Endothelial cell (in vitro differentiated cells): ENCODE results near the gene COL5A2. TPM values are rescaled to one million over a fixed set of nuclear protein-coding genes. Genes with fewer than 3 reads are reported as not detected.

ENCODE experiments used
- DNase-seq: peaks from one replicate; pipeline ENCODE4 v3.0.0; 2021; ENCODE audit warnings: low spot score
- H3K27ac Mint-ChIP-seq: one replicate; pipeline ENCODE4 v1.8.0; 2021; ENCODE audit warnings: mixed read lengths, inconsistent platforms; ENCODE audit not compliant: unreplicated experiment
- H3K27me3 Mint-ChIP-seq: one replicate; pipeline ENCODE4 v1.8.0; 2021; ENCODE audit warnings: mild to moderate bottlenecking, moderate library complexity, mixed read lengths, inconsistent platforms; ENCODE audit not compliant: unreplicated experiment
- H3K36me3 Mint-ChIP-seq: one replicate; pipeline ENCODE4 v1.8.0; 2021; ENCODE audit warnings: mild to moderate bottlenecking, low read depth, mixed read lengths, inconsistent platforms; ENCODE audit not compliant: unreplicated experiment
- H3K4me1 Mint-ChIP-seq: one replicate; pipeline ENCODE4 v1.8.0; 2021; ENCODE audit warnings: mild to moderate bottlenecking, mixed read lengths, inconsistent platforms; ENCODE audit not compliant: unreplicated experiment
- H3K4me3 Mint-ChIP-seq: one replicate; pipeline ENCODE4 v1.8.0; 2021; ENCODE audit warnings: mild to moderate bottlenecking, mixed read lengths, inconsistent platforms; ENCODE audit not compliant: unreplicated experiment
- H3K9me3 Mint-ChIP-seq: one replicate; pipeline ENCODE4 v1.8.0; 2021; ENCODE audit warnings: mixed read lengths, inconsistent platforms; ENCODE audit not compliant: unreplicated experiment
- CTCF ChIP-seq: fragments of 200-600 bp; sonication (generic); IDR thresholded peaks from one replicate; pipeline ENCODE4 v1.5.0; 2021; ENCODE audit warnings: antibody characterized with exemption; ENCODE audit not compliant: unreplicated experiment
- total RNA-seq: library from RNA; stranded (reverse); fragmentation: NEBNext Ultra II Directional; extraction: Animal tissue kit (Norgen Biotek cat#: 25700); gene quantifications from one replicate; pipeline ENCODE4 v1.2.1, GENCODE V29; 2021; ENCODE audit not compliant: unreplicated experiment

The COL5A2 gene
- total RNA-seq, 1 donor from 2014 or later: 243 TPM

- no peak overlapping the region for H3K4me3 Mint-ChIP-seq
- DNase-seq: no peak
- H3K27ac Mint-ChIP-seq: no peak overlapping the region
- H3K4me1 Mint-ChIP-seq: no peaks in the 10 kb centered on the region
- H3K9me3 Mint-ChIP-seq: no peaks in the 10 kb centered on the region
- no peaks in the 10 kb centered on the region for H3K27me3 Mint-ChIP-seq
- TF ChIP-seq CTCF: no peak
- peaks cover 11% of the 10 kb centered on the region for H3K36me3 Mint-ChIP-seq
These were observed 131.4 kb downstream of the COL5A2 start for GRCh38 chr2:189048189-189048588.

GRCh38 chr2:189047171-189047888 is 132.2 kb downstream of the COL5A2 start:
- Mint-ChIP-seq H3K36me3 (peaks cover 11% of the 10 kb centered on the region), H3K4me3 (no peak overlapping the region), H3K9me3 (no peaks in the 10 kb centered on the region), H3K4me1 (no peaks in the 10 kb centered on the region), H3K27me3 (no peaks in the 10 kb centered on the region), H3K27ac (no peak overlapping the region)
- DNase-seq: no peak
- no peak for TF ChIP-seq CTCF

- Mint-ChIP-seq H3K36me3 (peaks cover 10% of the 10 kb centered on the region), H3K27me3 (no peaks in the 10 kb centered on the region), H3K27ac (no peak overlapping the region), H3K4me1 (no peaks in the 10 kb centered on the region), H3K9me3 (no peaks in the 10 kb centered on the region), H3K4me3 (no peak overlapping the region)
- DNase-seq: no peak
- no peak for TF ChIP-seq CTCF
These were observed 133.2 kb downstream of the COL5A2 start for GRCh38 chr2:189046320-189046719.

GRCh38 chr2:189045836-189046235 is 133.7 kb downstream of the COL5A2 start:
- Mint-ChIP-seq H3K27ac (no peak overlapping the region), H3K4me3 (no peak overlapping the region), H3K27me3 (no peaks in the 10 kb centered on the region), H3K36me3 (peaks cover 7% of the 10 kb centered on the region), H3K9me3 (no peaks in the 10 kb centered on the region), H3K4me1 (no peaks in the 10 kb centered on the region)
- TF ChIP-seq CTCF: no peak
- no peak for DNase-seq

DNA sequence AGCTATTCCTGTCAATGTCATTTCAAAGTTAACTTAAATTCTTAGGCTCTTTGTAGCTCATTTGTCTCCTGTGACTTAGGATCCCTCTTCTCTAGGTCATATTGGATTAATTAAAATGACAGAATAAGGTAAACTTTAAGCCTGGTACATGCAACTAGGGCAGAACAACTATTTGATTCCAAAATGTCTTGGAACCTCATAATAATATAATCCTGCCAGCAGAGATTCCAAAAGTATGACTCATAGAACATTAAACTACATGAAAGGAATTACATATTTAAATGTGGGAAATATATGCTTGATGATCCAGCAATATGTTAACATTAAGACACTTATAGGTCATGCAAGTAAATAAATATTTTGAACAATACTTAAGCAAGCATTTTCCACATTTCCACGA is 142.0 kb downstream of the COL5A2 start:
- Mint-ChIP-seq H3K4me1 (no peaks in the 10 kb centered on the region), H3K4me3 (no peak overlapping the region), H3K27me3 (no peaks in the 10 kb centered on the region), H3K9me3 (no peaks in the 10 kb centered on the region), H3K36me3 (peaks cover 11% of the 10 kb centered on the region), H3K27ac (no peak overlapping the region)
- no peak for TF ChIP-seq CTCF
- DNase-seq: no peak
